Middle frontal gyrus (tissue), 1 donor: Measurements from ENCODE around the gene SSRP1.

ENCODE experiments used
- DNase-seq: peaks from one replicate; pipeline ENCODE4 v3.0.0-alpha.2; 2015; ENCODE audit warnings: low spot score; ENCODE audit errors: extremely low spot score

The SSRP1 gene

DNA sequence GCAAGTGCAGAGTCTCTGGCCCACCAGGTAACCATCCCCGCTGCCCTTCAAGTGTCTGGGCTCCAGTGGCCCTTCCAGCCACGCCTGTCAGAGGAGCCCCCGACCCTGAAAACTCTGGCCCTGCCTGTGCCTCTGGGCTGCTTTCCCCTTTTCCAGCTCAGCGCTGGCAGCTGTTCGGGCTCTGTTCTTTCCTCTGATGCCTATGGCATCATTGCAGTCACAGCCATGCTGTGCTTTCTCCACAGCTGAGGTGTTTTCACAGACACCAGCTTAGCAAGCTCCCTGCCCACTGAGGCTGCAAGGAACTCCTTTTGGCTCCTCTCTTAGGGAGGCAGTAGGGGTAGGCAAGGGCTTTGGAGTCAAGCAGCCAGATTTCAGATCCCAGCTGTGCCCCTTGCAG is 23.7 kb upstream of the SSRP1 start:
- no peak for DNase-seq

DNA sequence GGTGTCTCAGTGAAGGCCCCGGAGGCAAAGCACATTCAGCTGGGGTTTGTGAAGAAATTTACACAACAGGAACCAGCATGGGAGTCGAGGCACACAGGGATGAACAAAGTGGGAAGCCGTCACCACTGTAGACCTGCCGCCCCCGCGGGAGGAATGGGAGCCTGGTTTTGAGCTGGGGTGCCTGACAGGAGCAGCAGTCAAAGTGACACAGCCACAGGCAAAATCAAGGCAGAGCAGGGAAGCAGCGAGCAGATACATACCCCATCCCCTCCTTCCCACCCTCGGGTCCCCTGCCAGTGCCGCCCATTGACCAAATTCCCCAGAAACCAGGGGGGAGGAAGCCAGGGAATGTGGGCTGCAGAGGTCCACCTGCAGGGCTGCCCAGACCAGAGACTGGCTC is 23.3 kb upstream of the SSRP1 start:
- no peak for DNase-seq

DNA sequence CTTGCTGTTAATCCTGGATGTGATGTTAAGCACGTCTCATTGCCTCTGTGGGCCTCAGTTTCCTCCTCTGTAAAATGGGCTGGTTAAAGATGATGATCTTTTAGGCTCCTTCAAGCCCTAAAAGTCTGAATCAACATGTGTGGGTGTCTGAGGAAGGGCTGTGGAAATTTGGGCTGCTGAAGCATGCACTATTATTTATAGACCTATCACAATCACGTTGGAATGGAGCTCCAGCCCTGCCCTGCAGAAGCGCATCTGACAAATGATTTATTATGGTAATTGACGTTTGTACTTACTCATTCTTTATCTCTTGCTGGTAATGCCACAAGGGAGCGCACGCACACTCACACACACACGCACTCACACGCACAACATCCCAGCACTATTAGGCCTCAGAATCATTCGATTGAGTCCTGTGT is 22.9 kb upstream of the SSRP1 start:
- DNase-seq, result no peak

DNA sequence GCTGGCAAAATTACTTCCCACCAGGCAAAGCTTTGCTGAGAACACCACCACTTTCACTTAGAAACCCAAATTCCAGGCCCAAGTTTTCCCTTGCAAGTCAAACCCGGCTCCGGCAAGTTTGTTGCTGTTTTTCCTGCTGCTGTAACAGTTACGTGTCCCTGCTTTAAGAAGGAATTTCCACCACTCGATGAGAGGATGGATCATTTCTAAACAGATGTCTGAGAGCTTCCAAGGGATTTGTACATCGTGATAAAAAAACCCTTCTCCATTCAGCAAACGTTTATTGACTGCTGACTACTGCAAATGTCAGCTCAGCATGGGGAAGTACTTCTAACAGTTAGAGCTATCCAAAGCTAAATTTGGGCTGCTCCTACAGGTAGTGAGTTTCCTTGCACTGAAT is 22.2 kb upstream of the SSRP1 start:
- DNase-seq, result no peak

DNA sequence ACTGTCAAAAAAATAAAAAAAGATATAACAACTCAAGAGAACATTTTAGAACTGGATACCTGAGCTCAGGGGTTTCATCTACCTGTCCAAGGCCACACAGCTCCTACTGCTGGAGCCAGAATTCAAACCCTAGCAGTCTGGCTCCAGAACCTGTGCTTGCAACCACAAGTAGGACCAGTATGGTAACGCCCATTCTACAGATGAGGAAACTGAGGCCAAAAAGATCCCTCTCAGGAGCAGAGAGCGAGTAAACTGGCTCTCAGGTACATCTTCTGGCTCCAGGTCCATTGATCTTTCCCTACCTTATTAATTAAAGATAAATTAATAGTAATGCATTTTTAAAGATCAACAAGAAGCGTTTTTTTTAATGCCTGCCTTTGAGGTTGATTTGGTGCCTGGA is 21.6 kb upstream of the SSRP1 start:
- no peak for DNase-seq

DNA sequence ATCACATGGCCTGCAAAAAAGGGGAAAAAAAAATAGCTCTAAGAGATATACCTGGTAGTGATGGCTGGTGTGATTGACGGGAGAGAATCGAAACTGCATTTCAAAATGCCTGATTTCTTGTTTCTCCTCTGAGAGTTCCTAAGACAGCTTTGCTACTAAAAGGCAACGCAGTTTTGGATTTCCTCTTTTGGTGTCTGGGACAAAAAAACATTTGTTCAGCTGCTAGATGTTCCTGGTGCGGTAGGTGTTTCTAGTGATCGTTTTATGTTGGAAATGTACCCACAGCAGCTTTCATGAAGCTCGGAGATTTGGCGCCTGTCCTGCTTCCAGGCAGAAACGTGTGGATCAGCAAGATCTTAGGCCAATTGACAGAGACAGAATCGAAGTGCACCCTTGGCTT is 20.6 kb upstream of the SSRP1 start:
- DNase-seq, result no peak

DNA sequence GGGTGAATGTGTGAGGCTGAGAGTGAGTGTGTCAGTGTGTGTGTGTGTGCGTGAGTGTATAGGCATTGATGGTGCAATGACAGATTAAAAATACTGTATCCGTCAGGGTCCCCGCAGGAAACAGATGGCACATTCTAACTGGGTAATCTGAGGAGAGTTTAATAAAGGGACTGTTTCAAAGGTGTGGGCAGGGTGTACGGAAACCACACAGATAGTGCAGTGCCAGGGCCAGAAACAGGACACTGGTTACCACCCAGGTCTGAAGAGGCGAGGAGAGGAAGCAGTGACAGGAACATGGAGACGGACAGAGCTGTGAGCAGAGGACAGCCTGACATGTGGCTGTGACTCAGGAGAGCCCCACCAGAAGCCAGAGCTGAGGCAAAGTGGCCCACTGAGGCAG is 19.0 kb upstream of the SSRP1 start:
- no peak for DNase-seq

DNA sequence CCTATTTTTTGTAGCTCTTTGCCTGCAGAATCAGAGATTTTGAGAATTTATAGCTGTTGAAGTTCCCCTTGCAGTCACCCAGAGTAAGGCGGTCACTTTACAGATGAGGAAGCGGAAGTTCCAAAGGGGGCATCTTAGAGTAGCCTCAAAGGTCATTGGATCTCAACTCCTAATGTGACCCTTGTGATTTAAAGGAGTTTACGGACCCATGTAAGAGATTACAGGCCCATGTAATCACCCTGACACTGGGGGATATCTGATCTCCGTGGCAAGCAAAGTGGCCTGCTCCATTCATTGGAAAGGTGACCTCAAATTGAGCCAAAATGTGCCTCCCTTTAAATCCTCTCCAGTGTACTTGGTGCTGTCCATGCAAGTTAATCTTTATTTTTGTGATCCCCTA is 18.2 kb upstream of the SSRP1 start:
- no peak for DNase-seq

DNA sequence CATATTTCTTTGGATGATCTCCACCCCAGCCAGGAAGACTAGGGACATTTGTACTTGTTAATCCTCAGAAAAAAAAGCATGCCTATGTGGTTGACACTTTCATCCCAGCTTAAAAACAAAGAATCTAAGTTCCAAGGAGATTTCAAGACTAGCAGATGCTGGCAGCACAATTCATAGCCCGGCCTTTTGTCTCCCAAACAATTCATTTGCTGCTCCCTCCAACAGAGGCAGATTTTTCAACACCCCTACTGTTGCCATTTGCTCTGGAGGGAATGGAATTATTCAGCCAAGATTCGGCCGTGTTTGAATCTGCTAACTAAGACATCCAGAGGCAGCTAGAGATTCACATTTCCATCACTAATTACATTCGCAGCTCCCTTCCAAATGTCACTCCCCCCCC is 17.8 kb upstream of the SSRP1 start:
- no peak for DNase-seq

DNA sequence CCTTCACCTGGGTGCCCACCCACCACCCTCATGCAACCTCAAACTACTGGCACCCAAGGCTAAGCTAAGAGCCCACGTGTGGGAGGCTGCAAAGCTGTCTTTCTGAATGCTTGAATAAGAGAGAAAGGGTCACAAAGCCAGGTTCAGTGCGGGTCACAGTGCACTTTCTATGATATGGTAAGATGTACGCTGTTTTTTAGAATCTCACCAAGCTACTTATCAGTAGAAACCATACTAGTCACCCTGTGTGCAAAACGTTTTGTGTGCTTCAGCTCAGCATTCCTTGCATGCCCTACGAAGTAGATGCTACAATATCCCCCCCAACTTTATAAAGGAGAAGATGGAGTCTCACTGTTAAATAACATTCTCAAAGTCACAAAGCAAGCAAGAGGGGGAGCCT is 17.3 kb upstream of the SSRP1 start:
- no peak for DNase-seq

DNA sequence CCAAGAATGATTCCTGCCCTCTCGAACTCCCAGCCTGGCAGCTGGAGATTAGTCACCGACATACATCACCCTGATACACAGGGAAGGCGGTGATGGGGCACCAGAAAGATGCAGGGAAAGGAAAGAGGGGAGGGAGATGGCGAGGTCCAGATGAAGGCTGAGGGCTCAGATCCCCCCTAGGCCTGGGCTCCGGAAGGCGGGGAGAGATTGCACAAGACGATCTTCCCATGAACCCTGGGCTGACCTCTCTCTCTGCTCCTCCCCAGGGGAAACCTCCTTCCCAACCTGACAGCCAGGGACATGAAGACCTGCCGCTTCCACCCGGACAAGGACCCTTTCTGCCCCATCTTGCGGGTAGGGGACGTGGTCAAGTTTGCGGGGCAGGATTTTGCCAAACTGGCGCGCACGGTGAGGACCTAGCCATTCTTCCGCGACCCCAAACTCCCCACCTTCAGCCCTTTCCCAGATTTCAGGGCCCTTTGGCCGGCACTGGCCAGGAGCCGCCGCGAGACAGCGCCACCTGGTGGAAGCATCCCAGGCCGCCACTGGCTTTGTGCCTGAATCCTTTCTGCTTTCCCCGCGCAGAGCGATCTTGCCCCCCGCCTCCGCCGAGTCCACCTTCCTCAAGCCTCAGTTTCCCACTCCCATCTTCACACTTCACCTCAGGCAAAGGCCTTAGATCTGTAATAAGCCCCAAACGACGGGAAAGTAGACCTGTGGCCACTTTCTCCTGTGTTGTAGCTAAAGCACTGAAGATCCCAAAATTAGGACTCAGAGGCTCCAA is 14.0 kb upstream of the SSRP1 start:
- DNase-seq, result no peak

DNA sequence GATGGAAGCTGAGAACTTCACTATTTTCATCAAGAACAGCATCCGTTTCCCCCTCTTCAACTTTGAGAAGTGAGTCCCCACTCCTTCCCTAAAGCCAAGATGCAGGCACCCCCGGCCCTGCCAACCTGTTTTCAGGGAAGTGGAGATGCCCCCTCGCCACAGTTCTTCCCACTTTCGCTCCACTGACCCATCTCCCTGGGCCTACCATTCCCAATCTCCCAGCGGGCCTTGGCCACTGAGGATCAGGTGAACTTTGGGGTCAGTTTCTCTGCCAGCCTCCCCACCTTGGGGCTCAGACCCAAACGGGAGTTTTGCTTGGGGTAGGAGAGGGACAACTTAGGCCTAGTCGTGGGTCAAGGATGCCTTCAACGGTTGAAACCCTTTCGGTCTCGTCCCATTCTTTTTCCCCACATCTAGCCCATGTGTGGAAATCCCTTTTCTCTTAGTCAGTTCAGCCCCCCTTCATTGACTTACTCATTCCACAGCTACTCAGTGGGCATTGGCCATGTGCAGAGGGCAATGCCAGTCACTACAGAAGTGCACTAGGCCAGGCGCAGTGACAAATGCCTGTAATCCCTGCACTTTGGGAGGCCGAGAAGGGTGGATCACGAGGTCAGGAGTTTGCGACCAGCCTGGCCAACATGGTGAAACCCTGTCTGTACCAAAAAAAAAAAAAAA is 13.1 kb upstream of the SSRP1 start:
- DNase-seq, result no peak

DNA sequence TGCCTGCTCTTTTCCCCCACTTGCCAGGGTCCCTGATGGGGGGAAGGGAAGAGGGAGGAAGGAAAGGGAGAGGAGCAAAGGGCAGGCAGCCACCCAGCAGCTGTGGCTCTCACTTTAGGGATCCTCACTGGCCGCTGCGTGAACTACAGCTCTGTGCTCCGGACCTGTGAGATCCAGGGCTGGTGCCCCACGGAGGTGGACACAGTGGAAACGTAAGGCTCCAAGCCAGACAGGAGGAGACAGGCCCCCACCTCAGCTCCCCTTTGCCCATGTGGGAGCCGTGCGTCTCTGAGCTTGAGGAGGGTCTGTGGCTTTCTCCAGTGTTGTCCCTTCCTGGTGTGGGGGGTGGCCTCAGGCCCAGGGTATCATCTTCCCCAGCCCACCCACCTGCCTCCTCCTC is 12.4 kb upstream of the SSRP1 start:
- no peak for DNase-seq

DNA sequence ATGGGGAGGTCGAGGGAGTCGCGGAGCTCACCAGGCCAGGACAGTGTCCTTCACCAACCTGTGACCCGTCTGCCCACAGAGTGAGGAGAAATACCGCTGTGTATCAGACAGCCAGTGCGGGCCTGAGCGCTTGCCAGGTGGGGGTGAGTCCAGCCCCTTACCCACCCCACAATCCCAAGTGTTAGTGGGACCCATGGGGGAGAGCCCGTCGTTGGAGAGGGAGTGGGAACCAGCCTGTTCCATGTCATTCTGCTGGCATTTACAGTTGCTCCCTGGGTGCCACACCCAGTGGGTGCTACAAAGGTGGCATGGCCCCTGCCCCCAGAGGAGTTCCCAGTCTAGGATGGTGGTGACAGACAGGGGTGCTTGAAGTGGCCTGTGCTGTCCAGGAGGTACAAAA is 11.6 kb upstream of the SSRP1 start:
- no peak for DNase-seq

DNA sequence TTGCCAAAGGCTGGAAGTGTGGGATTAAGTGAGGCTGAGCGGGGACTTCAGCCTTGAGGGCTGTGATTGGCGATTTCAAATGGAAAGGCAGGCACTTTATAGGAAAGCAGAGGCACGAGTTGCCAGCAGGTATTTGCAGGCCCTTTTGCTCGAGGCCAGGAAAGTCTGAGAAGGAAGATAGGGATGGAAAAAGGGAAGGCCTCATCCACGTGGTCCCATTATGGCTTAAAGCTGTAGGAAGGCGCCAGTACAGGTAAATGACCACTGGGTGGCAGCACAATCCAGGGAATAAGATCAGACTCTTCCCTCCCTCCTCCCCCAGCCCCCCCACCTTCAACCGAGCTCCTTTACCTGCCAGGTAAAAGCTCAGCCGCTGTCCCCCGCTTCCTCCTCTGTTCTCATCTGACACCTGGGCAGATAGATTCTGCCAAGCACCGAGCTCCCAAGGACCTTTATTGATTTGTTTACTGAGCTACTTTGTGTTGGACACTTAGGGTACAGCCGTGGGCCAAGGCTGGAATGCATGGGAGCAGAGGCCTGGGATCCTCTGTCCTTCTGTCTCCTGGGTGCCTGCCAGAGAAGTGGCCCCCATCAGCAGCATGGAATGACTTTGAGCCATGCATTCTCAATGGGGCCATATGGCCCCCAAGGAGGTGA is 10.0 kb upstream of the SSRP1 start:
- DNase-seq, result peak; percentile 57

DNA sequence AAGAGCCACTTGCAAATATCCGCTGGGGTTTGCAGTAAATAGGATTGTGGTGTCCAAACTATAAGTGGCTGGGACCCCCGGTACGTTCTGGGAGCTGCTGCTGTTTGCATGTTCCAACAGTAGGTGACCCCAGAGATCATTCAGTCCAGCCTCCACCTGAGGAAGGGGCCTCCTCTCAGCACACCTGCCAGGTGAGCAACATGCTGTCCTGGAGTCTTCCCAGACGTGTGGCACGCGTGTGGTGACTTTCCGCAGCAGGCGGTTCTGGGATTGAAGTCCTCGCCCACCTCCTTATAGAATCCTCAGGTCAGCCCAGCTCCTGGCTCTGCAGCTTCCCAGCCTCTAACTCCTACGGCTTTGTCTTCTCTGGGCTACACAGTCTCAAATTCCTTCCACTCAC is 9.1 kb upstream of the SSRP1 start:
- DNase-seq, result no peak

DNA sequence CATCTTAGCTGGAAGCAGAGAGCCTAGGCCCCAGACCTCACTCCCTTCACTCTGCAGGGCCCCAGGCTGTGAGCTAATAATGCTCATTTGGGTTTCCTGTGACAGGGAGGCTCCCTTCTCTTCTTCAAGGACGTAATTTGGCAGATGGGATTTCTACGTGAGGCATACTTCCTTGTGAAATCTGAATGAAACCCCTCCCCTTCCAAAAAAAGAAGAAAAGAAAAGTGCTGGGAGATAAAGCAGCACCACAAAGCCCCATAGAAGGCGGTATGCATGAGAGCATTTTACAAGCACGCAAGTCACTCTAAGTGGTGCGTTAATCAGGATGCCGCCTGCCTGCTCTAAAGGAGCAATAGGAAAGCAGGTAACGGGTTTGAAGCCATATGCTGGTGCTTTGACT is 8.1 kb upstream of the SSRP1 start:
- no peak for DNase-seq

DNA sequence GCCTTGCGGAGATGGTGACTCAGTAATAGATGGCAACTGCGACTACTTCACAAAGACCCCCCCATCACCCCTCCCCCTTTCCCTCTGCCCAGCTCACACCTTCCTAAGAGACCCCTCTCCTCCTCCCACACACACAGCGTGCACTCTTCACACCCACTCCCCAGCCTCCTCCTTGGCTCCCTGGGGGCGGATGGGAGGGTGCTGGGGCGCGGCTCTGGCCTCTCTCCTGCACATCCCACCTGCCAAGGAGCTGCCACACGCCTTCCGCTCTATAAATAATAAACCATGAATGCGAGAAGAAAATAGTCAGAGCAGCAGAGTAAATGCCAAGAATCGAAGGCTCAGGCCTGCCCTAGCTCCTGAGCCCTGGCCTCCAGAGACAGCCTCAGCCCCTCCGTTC is 7.0 kb upstream of the SSRP1 start:
- DNase-seq, result no peak

DNA sequence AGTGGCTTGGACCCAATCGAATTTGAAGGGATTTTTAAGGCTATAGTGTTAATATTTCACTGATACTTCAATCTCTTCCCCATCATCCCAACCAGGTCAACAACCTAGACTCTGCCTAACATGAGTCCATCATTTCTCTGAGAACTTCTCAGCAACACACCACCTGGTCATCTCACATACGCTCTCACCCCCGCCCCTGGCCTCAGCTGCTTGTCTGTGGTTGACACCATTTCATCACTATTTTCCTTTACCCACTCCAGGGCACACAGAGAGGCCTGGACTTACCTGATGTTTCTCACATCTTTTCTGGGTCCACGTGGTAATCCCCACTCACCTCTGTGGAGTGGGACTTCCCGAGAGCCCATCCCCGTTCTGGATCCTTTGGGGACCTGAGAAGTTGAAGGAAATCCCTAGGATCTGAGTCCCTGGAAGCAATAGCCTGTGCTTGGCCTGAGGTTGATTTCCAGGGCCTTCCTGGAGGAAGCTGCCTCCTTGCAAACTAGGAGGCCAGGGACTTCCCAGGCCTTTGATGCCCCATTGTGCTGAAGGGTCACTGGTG is 5.6 kb upstream of the SSRP1 start:
- DNase-seq, result no peak

DNA sequence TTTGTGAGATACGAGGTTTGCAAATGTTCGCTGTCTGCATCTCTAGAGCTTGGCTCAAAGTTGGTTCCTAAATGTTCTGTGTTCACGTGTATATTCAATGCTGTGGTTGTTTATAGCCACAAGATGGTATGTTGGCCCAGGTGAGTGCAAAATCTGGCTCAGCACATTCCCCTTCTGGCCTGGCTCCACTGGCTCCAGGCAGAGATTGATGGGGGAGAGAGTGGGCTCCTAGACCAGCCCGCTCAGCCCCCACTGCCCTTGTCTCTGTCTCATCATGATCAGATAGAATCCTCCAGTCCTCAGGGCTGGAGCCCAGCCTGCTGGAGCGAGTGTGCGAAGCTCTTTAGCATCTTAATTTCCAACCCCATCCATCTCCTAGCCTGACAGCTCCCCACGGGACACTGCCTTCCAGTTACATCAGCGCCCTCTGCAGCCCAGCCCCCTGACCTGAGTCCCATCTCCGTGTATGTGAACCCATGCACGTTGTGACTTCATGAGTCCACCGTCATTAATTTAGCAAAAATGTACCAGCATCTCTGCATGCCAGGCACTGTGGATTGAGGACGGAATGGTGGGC is 4.4 kb upstream of the SSRP1 start:
- no peak for DNase-seq

DNA sequence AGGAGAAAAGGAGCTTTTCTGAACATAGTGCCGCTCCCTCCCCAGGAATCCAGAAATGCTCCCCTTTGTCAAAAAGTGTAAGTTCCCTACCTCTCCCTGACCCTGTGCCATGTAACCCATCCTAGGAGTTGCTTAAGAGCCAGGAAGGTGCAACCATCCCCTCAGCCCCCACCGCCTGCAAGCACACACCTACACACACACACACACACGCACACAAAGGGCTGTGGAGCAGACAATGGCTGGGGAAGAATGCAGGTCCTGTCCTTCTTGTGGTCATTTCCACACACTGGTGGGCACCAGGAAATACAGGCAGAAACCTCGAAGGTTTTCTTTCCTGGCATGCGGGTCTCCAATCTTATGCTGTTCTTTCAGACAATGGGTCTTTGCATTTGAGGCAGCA is 3.6 kb upstream of the SSRP1 start:
- no peak for DNase-seq

DNA sequence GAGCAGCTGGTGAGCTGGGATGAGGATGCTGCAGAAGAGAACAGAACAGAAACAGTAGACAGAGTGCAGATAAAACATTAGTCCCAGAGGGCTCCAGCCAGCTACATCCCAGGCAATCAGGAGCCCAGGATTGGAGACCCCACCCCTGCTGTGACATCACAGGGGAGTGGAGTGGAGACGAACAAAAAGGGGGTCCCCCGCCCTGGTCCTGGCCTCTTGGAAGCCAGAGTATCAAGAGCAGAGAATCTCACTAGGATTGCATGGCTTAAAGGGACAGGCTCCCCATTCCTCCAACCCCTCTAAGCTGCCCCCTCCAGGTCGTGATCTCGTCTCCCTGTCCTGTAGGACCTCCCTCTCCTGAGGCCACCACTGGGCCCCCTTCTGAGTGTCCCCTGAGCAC is 2.5 kb upstream of the SSRP1 start, which contains the start of gene P2RX3:
Gene P2RX3 (plus strand): TSS at position 211 of the 400 bp plus-strand sequence. CDS start 199 bp downstream, outside the sequence.
- DNase-seq, result no peak
